ENCODE results near the gene NDUFAF8.

The NDUFAF8 gene

DNA sequence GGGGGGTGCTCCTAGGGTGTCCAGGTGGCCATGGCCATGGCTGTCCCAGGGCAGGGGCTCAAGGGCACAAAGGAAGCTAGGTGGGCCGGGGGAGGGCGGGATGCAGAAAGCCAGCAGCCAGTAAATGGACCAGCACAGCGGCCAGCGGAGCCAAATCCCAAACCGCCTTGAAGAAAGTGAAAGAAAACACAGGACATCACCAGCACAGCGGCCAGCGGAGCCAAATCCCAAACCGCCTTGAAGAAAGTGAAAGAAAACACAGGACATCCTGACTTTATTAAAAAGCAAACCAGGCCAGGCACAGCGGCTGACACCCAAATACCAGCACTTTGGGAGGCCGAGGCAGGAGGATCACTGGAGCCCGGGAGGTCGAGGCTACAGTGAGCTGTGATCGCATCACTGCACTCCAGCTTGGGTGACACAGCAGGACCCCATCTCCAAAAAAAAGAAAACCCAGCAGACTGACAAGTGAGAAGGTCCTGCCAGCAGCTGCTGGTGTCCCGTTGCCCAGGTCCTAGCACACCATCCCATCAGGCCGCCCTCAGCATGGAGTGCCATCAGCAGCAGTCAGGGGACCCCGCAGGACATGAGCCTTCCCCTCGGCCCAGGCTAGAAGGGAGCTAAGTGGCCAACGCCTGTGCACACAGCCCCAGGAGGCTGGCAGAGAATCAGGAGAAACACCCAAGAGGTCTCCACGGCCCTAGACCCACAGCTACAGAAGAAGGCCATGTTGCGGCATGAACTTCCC, 39.0 kb downstream of the NDUFAF8 start:
- DNase-seq, result no peak

GRCh38 chr17:81278831-81279230, 39.7 kb downstream of the NDUFAF8 start:
- no peak for DNase-seq

- DNase-seq, result no peak
Observed at GRCh38 chr17:81279278-81280275, 40.5 kb downstream of the NDUFAF8 start.

DNA sequence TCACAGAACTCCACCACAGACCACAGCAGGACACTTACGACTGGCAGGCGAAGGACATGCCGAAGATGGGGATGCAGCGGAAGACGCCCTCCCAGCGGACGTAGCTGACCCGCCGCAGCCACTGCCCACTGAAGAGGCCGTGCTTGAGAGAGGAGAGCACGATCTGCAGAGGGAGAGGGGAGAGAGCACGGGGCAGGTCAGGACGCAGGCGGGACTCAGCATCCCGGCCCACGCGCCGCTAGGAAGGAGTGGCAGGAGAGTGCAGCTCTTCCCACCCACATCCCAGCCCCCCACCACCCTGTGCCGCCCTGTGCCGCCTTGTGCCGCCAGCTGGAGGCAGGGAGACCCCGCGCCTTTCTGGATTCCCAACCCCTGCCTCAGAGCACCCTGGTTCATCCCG, 41.5 kb downstream of the NDUFAF8 start:
- DNase-seq, result no peak

DNA sequence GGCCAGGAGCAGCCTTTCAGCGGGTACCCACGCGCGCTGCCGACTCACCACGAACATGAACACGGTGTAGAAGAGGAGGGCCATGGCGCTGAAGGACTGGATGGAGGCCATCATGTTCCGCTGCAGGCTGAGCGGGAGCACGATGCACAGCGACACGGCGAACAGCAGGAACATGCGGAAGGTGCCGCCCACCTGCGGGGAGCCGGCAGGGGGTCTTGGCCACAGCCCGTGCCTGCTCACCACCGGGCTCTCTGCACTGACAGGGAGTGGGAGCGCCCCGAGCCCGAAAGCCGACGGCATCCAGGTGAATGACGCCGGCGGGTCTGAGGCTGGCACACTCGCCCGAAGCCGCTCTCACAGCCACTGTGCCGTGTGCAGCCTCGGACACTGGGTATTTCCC, 43.0 kb downstream of the NDUFAF8 start:
- no peak for DNase-seq

- DNase-seq, result no peak
Observed at GRCh38 chr17:81282876-81283275, 43.8 kb downstream of the NDUFAF8 start.

- no peak for DNase-seq
Observed at GRCh38 chr17:81285179-81285878, 46.2 kb downstream of the NDUFAF8 start.

DNA sequence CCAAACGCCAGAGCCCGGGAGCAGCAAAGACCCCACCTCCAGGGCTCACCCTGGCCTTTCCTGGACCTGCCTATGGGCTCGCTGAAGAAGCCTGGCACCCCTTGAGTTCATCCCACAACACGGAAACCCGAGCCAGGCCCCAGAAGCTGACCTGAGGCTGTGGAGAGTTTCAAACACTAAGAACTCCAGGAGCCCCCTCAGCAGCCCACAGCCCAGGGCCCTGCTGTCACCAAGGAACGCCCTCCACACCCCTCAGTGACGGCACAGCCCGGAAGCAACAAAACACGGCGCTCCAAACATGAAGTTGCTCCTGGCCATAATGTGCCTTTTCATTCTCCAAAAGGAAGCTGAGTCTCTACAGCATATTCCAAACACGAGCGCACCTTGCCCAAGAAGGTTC, 46.8 kb downstream of the NDUFAF8 start:
- DNase-seq, result no peak

GRCh38 chr17:81286491-81287145, 47.5 kb downstream of the NDUFAF8 start:
- DNase-seq, result no peak

GRCh38 chr17:81287152-81287551, 48.0 kb downstream of the NDUFAF8 start:
- DNase-seq, result no peak

- no peak for DNase-seq
Observed at GRCh38 chr17:81287741-81288430, 48.8 kb downstream of the NDUFAF8 start.

- DNase-seq, result no peak
Observed at GRCh38 chr17:81288715-81289114, 49.6 kb downstream of the NDUFAF8 start.

DNA sequence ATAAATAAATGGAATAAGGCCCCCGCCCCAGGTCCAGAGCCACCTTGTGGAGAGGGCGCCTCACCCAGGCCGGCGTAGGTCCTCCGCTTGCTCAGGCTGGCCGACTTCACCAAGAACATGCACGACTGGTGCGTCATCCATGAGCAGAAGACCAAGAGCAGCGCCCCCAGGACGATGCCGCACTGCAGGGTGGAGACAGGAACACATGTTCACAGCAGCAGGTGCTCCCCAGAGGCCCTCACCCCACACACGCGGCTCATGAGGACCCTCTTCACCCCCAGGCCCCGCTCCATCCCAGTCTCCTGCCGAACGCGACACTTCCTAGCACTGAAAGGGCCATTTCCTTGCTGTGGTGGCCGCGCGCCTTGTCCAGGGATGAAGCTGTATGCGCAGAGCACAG, 50.5 kb downstream of the NDUFAF8 start:
- DNase-seq, result no peak

DNA sequence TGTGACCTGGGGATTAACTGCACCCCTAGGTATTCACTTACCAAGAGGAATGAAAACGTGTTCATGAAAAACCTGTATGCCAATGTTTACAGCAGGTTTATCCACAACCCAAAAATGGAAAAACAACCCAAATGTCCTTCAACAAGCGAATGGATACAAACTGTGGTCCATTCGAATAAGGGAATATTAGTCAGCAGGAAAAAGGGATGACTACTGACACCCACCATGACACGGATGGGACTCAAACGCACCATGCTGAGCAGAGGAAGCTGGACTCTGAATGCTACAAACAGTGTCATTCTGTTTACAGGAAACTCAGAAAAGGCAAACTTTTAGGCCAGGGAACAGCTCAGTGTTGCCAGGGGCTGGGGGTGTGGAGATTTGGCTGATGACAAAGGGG, 51.1 kb downstream of the NDUFAF8 start:
- no peak for DNase-seq

Measured in DMS153 (cell line).